ENCODE measurements around the gene KCNMA1.

The KCNMA1 gene

DNA sequence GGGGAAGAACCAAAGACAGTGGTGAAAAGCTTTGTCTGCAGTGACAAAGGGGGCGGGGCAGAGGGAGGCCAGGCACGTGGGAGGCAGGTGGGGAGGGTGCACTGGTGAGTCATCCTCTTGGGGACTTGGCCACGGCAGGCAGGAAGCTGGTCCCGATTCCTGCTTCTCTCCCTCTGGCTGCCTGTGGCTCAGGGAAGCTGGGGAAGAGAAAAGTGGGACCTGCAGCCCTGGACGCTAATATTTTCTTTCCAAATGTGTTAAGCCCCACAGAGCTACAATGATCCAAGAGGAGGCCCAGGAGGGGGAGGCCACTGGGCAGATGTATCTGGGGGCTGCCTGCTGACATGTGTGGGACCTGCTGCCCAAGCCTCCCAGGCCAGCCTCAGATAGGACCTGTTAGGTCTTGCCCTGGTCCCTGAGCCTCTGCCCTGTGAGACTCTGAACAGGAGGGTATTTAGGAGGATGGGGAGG is 231.8 kb downstream of the KCNMA1 start:
- no peak overlapping the region for H3K9ac ChIP-seq
- no peaks in the 10 kb centered on the region for H3K36me3 ChIP-seq (ENCODE audit: control insufficient read depth, insufficient read depth, low read length)
- no peaks in the 10 kb centered on the region for H3K79me2 ChIP-seq
- H2AFZ ChIP-seq: no peak overlapping the region
- no peaks in the 10 kb centered on the region for H3K4me1 ChIP-seq
- TF ChIP-seq, protein P1, sequence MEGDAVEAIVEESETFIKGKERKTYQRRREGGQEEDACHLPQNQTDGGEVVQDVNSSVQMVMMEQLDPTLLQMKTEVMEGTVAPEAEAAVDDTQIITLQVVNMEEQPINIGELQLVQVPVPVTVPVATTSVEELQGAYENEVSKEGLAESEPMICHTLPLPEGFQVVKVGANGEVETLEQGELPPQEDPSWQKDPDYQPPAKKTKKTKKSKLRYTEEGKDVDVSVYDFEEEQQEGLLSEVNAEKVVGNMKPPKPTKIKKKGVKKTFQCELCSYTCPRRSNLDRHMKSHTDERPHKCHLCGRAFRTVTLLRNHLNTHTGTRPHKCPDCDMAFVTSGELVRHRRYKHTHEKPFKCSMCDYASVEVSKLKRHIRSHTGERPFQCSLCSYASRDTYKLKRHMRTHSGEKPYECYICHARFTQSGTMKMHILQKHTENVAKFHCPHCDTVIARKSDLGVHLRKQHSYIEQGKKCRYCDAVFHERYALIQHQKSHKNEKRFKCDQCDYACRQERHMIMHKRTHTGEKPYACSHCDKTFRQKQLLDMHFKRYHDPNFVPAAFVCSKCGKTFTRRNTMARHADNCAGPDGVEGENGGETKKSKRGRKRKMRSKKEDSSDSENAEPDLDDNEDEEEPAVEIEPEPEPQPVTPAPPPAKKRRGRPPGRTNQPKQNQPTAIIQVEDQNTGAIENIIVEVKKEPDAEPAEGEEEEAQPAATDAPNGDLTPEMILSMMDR (IDR thresholded peaks at IDR 0.05): no peak
- H3K27me3 ChIP-seq (ENCODE audit: control insufficient read depth, insufficient read depth, low read length): no peaks in the 10 kb centered on the region
- no peaks in the 10 kb centered on the region for H3K9me3 ChIP-seq (ENCODE audit: control insufficient read depth, low read length)
- H3K4me3 ChIP-seq (ENCODE audit: low read depth, low read length): no peak overlapping the region
- H3K27ac ChIP-seq: no peak overlapping the region
- H3K4me2 ChIP-seq (ENCODE audit: low read length): no peak overlapping the region

DNA sequence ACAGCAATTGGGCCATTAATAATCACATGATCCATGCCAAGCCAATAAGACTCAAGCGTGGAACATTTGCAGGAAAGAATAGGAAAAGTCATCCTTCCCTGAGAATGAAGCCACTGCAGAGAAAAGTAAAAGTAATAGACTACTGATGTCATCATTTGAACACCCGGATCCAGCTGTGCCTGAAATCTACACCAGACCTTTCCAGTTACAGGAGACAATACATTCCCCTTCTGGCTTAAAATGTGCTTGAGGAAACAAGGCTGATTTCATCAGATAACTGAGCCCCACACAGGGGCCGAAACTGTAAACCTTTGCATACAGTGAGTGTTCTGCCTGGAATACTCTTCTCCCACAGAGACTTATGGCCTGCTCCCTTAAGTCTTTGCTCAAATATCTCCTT is 232.8 kb downstream of the KCNMA1 start:
- Histone ChIP-seq H3K9me3 (ENCODE audit: control insufficient read depth, low read length) (no peaks in the 10 kb centered on the region), H3K36me3 (ENCODE audit: control insufficient read depth, insufficient read depth, low read length) (no peaks in the 10 kb centered on the region), H3K27ac (no peak overlapping the region), H3K27me3 (ENCODE audit: control insufficient read depth, insufficient read depth, low read length) (no peaks in the 10 kb centered on the region), H2AFZ (no peak overlapping the region), H3K4me3 (ENCODE audit: low read depth, low read length) (no peak overlapping the region), H3K79me2 (no peaks in the 10 kb centered on the region), H3K9ac (no peak overlapping the region), H3K4me1 (no peaks in the 10 kb centered on the region), H3K4me2 (ENCODE audit: low read length) (no peak overlapping the region)
- TF ChIP-seq, protein P1 (IDR thresholded peaks at IDR 0.05): no peak

DNA sequence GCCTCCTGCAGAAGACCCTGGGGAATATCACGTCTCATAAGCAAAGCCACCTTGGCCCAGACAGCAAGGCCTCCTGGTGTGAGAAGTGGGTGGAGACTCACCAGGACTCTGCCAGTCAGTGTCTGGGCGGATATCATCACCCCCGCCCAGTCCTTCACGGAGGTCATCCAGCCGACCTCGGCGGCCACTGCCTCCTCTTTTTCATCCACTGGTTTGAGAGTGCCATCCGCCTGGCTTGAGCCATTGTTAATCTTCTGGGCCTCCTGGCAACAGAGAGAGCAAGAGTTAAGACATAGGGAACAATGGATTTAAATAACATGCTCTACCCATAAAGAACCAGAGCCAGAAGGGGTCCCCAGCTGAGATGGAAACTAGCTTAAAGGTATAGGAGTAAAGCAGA is 233.8 kb downstream of the KCNMA1 start:
- no peaks in the 10 kb centered on the region for H3K27me3 ChIP-seq (ENCODE audit: control insufficient read depth, insufficient read depth, low read length)
- H2AFZ ChIP-seq: no peak overlapping the region
- H3K9ac ChIP-seq: no peak overlapping the region
- H3K4me1 ChIP-seq: no peaks in the 10 kb centered on the region
- no peak overlapping the region for H3K4me2 ChIP-seq (ENCODE audit: low read length)
- no peak overlapping the region for H3K27ac ChIP-seq
- TF ChIP-seq, protein P1 (IDR thresholded peaks at IDR 0.05): no peak
- H3K4me3 ChIP-seq (ENCODE audit: low read depth, low read length): no peak overlapping the region
- H3K9me3 ChIP-seq (ENCODE audit: control insufficient read depth, low read length): no peaks in the 10 kb centered on the region
- no peaks in the 10 kb centered on the region for H3K79me2 ChIP-seq
- no peaks in the 10 kb centered on the region for H3K36me3 ChIP-seq (ENCODE audit: control insufficient read depth, insufficient read depth, low read length)

DNA sequence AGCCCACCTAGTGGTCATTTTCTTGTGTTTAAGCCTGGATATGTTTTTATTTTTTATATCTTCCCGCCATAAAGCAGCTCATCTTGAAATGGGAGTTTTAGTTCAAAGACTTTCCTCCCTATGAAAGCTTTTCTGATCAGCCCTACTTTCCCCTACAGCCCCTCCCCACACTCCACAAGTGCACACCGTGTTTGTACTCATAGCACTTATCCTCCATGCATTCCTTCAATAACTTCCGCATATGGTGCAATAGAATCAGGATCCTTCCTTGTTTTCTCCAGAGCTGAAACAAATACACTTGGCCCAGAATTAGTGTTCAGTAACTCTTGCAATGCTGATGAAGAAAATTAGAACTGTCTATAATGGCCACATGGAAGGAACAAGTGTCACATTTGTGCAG is 235.9 kb downstream of the KCNMA1 start:
- Histone ChIP-seq H3K27me3 (ENCODE audit: control insufficient read depth, insufficient read depth, low read length) (no peaks in the 10 kb centered on the region), H2AFZ (no peak overlapping the region), H3K4me3 (ENCODE audit: low read depth, low read length) (no peak overlapping the region), H3K4me2 (ENCODE audit: low read length) (no peak overlapping the region), H3K79me2 (no peaks in the 10 kb centered on the region), H3K36me3 (ENCODE audit: control insufficient read depth, insufficient read depth, low read length) (no peaks in the 10 kb centered on the region), H3K4me1 (no peaks in the 10 kb centered on the region), H3K9ac (no peak overlapping the region), H3K9me3 (ENCODE audit: control insufficient read depth, low read length) (no peaks in the 10 kb centered on the region), H3K27ac (no peak overlapping the region)
- TF ChIP-seq, protein P1 (IDR thresholded peaks at IDR 0.05): no peak

DNA sequence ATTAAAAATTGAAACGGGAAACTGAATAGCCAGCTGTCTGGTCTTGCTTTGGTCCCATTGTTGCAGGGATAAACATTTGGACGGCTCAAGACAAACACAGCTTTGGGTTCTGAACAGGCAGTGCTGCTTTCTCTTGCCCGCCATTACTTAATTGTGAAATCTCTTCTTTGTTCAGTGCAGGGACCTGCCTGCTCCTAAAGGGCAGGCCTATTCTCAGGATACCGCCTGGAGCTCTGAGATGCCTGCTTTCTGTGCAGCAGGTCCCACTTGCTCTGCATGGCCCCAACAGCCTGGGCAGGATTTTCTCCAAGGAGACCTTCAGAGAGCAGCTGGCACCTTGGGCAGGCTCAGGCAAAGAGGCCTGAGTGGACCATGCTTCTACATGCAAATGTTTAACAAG is 237.6 kb downstream of the KCNMA1 start:
- H3K27me3 ChIP-seq (ENCODE audit: control insufficient read depth, insufficient read depth, low read length): no peaks in the 10 kb centered on the region
- no peak overlapping the region for H3K9ac ChIP-seq
- no peak overlapping the region for H3K4me2 ChIP-seq (ENCODE audit: low read length)
- no peak overlapping the region for H2AFZ ChIP-seq
- H3K27ac ChIP-seq: no peak overlapping the region
- TF ChIP-seq, protein P1 (IDR thresholded peaks at IDR 0.05): no peak
- H3K9me3 ChIP-seq (ENCODE audit: control insufficient read depth, low read length): no peaks in the 10 kb centered on the region
- no peaks in the 10 kb centered on the region for H3K36me3 ChIP-seq (ENCODE audit: control insufficient read depth, insufficient read depth, low read length)
- H3K4me1 ChIP-seq: no peaks in the 10 kb centered on the region
- H3K4me3 ChIP-seq (ENCODE audit: low read depth, low read length): no peak overlapping the region
- no peaks in the 10 kb centered on the region for H3K79me2 ChIP-seq

Measured in parathyroid adenoma (tissue), 2 donors.